GM19351 (cell line): Measurements from ENCODE around the gene MRM1.

Experiments used
- ATAC-seq: cut with Tn5 transposase; IDR thresholded peaks from one replicate; pipeline ENCODE4 v1.9.1; 2021; ENCODE audit warnings: mild to moderate bottlenecking, moderate library complexity; ENCODE audit not compliant: unreplicated experiment

Gene MRM1

DNA sequence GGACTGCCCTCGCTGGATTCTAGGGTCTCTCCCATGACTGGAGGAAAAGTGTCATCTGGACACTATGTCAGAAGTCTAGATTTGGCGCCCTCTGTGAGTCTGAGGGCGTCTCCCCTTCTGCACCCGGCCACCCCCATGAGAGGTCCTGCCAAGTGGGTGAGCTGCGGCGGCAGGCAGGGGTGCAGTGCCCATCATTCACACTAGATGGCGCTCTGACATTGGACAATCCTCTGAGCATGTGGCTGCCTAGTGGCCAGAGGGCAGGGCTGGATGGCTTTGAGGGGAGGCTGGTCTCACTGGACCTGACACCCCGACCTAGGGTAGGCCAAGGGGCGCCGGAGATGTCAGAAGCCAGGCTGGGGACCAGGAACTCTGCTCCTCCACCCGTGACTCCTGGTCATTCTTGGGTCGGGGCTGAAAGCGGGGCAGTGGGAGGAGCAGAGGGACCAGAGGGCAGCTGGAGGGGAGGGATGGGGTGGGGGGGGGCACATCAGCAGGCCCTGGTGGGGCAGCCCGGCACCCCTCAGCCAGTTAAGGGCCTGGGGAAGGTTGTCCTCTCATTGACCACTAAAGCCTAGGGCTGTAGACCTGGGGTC is 28.0 kb downstream of the MRM1 start:
- no peak for ATAC-seq

GRCh38 chr17:36629970-36630502 is 28.7 kb downstream of the MRM1 start:
- no peak for ATAC-seq

- ATAC-seq: no peak
These were observed 29.6 kb downstream of the MRM1 start for GRCh38 chr17:36631022-36631421.

- ATAC-seq: no peak
These were observed 31.8 kb downstream of the MRM1 start for GRCh38 chr17:36632916-36633771.

GRCh38 chr17:36640346-36640745 is 39.0 kb downstream of the MRM1 start:
- ATAC-seq: no peak

- no peak for ATAC-seq
These were observed 39.5 kb downstream of the MRM1 start for GRCh38 chr17:36640836-36641235.

DNA sequence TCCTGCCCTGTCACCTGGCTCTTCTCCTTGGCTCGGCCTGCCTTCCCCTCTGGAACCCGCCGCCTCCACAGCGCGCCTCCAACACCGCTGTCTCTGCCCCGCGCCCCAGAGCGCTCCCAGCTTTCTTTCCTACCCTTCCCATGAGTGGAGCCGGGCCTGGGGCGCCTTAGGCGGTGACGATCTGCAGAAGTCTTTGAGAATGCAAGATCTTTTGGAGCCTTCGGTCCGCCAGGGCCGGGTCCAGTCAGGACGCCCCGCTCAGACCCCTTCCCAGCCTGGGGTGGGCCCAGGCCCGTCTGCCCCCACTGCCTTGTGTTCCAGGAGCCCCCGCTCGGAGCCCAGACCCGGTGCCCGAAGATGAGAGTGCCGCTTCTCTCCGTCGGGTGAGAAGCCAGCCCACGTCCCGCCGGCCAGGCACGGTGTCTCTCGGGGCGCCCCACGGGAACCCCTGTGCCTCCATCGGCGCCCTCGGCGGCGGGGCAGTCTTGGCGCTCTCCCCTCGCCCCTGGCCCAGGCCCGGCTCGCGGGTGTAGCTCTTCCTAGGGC is 40.0 kb downstream of the MRM1 start:
- ATAC-seq: no peak

DNA sequence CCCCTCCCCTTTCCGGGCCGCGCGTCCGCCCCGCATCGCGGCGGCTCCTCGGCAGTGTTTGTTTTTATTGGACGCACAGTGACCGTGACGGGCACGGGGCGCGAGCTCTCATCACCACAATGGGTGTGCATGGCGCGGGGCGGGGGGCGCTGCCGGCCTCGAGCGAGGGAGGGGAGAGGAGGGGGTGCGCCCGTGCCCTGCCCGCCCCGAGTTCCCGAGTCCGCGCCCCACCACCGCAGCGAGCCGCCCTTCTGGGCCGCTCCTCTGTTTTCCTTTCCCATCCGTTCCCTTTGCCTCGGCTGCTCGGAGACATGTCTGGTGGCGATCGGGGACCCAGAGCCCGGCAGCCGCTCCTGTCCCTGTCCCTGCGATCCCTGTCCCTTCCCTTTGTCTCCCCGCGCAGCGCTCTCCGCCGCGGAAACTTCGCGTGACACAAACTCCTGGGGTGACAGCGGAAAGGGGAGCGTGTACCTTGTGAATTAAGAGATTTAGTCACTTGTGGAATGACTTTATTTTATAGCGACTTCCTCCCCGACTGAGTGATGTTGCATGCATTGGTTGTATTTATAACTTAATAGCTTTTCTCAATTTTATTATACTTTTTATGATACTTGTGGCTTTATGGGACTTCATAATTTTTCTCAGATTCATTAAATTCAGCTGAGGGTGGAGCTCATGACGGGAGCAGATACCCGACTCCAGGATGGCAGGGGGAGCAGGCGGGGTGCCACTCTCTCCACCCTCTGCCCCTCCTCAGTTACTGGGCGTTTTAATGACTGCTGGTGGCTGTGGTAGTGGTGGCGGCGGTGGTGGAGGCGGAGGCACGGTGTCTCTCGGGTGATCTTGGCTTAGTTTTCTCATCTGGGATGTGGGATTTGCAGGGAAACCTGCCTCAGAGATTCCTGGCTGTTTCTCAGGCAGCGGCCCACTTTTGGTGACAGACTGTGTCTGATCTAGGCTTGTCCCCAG is 40.8 kb downstream of the MRM1 start:
- ATAC-seq: no peak

DNA sequence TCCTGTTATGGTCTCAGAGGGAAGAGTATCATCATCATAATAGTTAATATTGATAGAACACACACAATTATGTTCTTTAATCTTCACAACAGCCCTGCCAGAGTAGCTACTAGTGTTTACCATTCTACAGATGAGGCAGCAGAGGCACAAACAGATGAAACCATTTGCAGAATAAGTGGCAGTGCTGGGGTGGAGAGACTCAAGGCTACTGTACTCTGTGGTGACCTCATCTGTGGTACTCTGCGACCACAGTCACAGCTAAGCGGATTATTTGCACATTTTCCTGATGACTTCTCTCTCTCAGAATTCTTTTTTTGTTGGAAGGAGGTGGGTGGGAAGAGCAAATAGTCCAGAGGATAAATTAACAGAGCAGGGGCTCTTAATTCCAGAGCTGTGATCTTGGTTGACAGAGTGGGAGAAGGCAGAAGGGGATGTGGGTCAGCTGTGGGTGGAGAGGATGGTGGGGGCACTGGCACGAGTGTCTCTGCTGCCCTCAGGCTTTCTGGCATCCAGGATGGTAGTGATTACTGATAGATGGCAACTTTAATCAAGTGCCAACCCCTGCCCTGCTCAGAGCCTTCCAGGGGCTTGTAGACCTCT is 41.8 kb downstream of the MRM1 start:
- no peak for ATAC-seq

DNA sequence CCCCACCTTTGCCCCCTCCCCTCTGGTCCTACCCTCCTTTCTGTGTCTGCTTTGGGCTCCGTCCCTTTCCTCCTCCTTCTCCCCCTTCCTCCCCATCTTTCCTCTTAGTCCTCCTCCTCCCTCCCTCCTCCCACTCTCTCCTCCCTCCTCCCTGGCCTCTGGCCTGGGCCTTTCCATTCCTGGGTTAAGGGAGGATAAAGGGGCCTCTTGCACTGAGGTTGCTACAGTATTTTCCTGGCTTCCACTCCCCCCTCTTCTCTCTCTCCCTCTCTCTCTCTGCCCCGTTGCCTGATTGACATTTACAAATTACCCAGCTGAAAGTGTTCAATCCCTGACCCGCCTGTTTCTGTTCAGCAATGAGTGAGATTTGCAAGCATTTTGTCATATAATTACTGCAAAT is 44.0 kb downstream of the MRM1 start:
- no peak for ATAC-seq

DNA sequence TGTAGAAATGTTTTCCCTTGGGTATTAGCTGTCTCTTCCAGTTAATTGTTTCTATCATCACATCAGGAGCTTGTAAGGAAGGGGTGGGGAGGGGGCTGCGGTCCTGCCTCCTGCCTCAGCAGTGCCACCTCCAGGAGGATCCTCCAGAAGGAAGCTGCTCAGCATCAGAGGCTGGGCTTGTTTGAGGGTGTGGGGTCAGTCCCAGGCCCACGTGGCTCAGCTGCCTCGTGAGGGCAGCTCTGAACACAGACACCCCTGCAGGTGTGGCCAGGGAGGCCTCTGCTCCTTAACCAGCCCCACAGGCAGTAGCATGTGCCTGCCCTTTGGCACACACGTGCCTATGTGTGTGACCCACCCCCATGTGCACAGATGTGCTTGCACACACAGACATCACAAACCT is 46.3 kb downstream of the MRM1 start:
- ATAC-seq: no peak

- ATAC-seq: no peak
These were observed 48.9 kb downstream of the MRM1 start for GRCh38 chr17:36650096-36650775.

GRCh38 chr17:36653374-36653773 is 52.0 kb downstream of the MRM1 start:
- ATAC-seq: no peak

GRCh38 chr17:36653856-36654255 is 52.5 kb downstream of the MRM1 start:
- no peak for ATAC-seq

- ATAC-seq: no peak
These were observed 54.3 kb downstream of the MRM1 start for GRCh38 chr17:36655726-36656125.

- ATAC-seq: no peak
These were observed 56.0 kb downstream of the MRM1 start for GRCh38 chr17:36657390-36657762.

GRCh38 chr17:36657763-36658490 is 56.5 kb downstream of the MRM1 start:
- no peak for ATAC-seq
